ENCODE results near the gene DNAJB9.
A peak's percentile ranks its signal among the peaks of the same experiment; 100 is the strongest.

DNAJB9 gene

GRCh38 chr7:108569381-108570145 is at the start of gene DNAJB9, which contains the start of gene THAP5:
Gene DNAJB9, plus strand, starts transcription at chr7:108569874. Its CDS starts 1,853 bp downstream, at chr7:108571727.
Gene THAP5, minus strand, starts transcription at chr7:108569706. Its CDS starts 137 bp downstream, at chr7:108569569.
- H3K9me3 ChIP-seq (ENCODE audit: insufficient read depth, low read depth, low read length) = no peaks in the 10 kb centered on the region
- peak within 1 kb of the TSS; percentile 94 for H3K4me3 ChIP-seq (ENCODE audit: low read length)
- H3K36me3 ChIP-seq (ENCODE audit: insufficient read depth, low read depth, low read length) = peaks cover 37% of the 10 kb centered on the region
- H3K9ac ChIP-seq (ENCODE audit: low read depth, low read length) = peak within 1 kb of the TSS; percentile 97
- H3K27ac ChIP-seq (ENCODE audit: low read length) = peak within 1 kb of the TSS; percentile 78
- H3K4me1 ChIP-seq (ENCODE audit: insufficient read depth, low read length) = peaks cover 15% of the 10 kb centered on the region
- H3K27me3 ChIP-seq (ENCODE audit: insufficient read depth, low read length) = no peaks in the 10 kb centered on the region

- Histone ChIP-seq H3K4me3 (ENCODE audit: low read length) (peak overlapping the region; percentile 31; the same call in 1 of the 2 replicates), H3K36me3 (ENCODE audit: insufficient read depth, low read depth, low read length) (peaks cover 6% of the 10 kb centered on the region; the same call in 1 of the 2 replicates), H3K4me1 (ENCODE audit: insufficient read depth, low read length) (peaks cover 18% of the 10 kb centered on the region), H3K27me3 (ENCODE audit: insufficient read depth, low read length) (no peaks in the 10 kb centered on the region), H3K9ac (ENCODE audit: low read depth, low read length) (no peak overlapping the region), H3K27ac (ENCODE audit: low read length) (no peak overlapping the region), H3K9me3 (ENCODE audit: insufficient read depth, low read depth, low read length) (no peaks in the 10 kb centered on the region)
Observed at GRCh38 chr7:108522780-108523179, 46.9 kb upstream of the DNAJB9 start.

- no peaks in the 10 kb centered on the region for H3K9me3 ChIP-seq (ENCODE audit: insufficient read depth, low read depth, low read length)
- peak overlapping the region; percentile 84; the same call in 1 of the 2 replicates for H3K9ac ChIP-seq (ENCODE audit: low read depth, low read length)
- peak overlapping the region; percentile 1 for H3K27ac ChIP-seq (ENCODE audit: low read length)
- H3K4me1 ChIP-seq (ENCODE audit: insufficient read depth, low read length) = peaks cover 18% of the 10 kb centered on the region
- H3K4me3 ChIP-seq (ENCODE audit: low read length) = peak overlapping the region; percentile 96
- no peaks in the 10 kb centered on the region for H3K27me3 ChIP-seq (ENCODE audit: insufficient read depth, low read length)
- H3K36me3 ChIP-seq (ENCODE audit: insufficient read depth, low read depth, low read length) = no peaks in the 10 kb centered on the region
Observed at GRCh38 chr7:108525327-108525984, 44.2 kb upstream of the DNAJB9 start.

GRCh38 chr7:108525985-108526767 is 43.5 kb upstream of the DNAJB9 start, which contains the start of gene PNPLA8:
Gene PNPLA8, minus strand, starts transcription at chr7:108526135. Its CDS starts 10,644 bp downstream, at chr7:108515491.
- peaks cover 18% of the 10 kb centered on the region for H3K4me1 ChIP-seq (ENCODE audit: insufficient read depth, low read length)
- peak within 1 kb of the TSS; percentile 84; the same call in 1 of the 2 replicates for H3K9ac ChIP-seq (ENCODE audit: low read depth, low read length)
- peak within 1 kb of the TSS; percentile 96 for H3K4me3 ChIP-seq (ENCODE audit: low read length)
- no peaks in the 10 kb centered on the region for H3K9me3 ChIP-seq (ENCODE audit: insufficient read depth, low read depth, low read length)
- no peaks in the 10 kb centered on the region for H3K36me3 ChIP-seq (ENCODE audit: insufficient read depth, low read depth, low read length)
- no peaks in the 10 kb centered on the region for H3K27me3 ChIP-seq (ENCODE audit: insufficient read depth, low read length)
- peak within 1 kb of the TSS; percentile 26 for H3K27ac ChIP-seq (ENCODE audit: low read length)

- Histone ChIP-seq H3K4me3 (ENCODE audit: low read length) (peak overlapping the region; percentile 96), H3K9me3 (ENCODE audit: insufficient read depth, low read depth, low read length) (no peaks in the 10 kb centered on the region), H3K27ac (ENCODE audit: low read length) (peak overlapping the region; percentile 26), H3K4me1 (ENCODE audit: insufficient read depth, low read length) (peaks cover 18% of the 10 kb centered on the region), H3K27me3 (ENCODE audit: insufficient read depth, low read length) (no peaks in the 10 kb centered on the region), H3K36me3 (ENCODE audit: insufficient read depth, low read depth, low read length) (no peaks in the 10 kb centered on the region), H3K9ac (ENCODE audit: low read depth, low read length) (peak overlapping the region; percentile 81; the same call in 1 of the 2 replicates)
Observed at GRCh38 chr7:108526768-108527017, 43.0 kb upstream of the DNAJB9 start.

- no peak overlapping the region for H3K9ac ChIP-seq (ENCODE audit: low read depth, low read length)
- no peak overlapping the region for H3K4me3 ChIP-seq (ENCODE audit: low read length)
- H3K36me3 ChIP-seq (ENCODE audit: insufficient read depth, low read depth, low read length) = no peaks in the 10 kb centered on the region
- H3K9me3 ChIP-seq (ENCODE audit: insufficient read depth, low read depth, low read length) = no peaks in the 10 kb centered on the region
- H3K4me1 ChIP-seq (ENCODE audit: insufficient read depth, low read length) = peaks cover 9% of the 10 kb centered on the region; the same call in 1 of the 2 replicates
- H3K27me3 ChIP-seq (ENCODE audit: insufficient read depth, low read length) = no peaks in the 10 kb centered on the region
- no peak overlapping the region for H3K27ac ChIP-seq (ENCODE audit: low read length)
Observed at GRCh38 chr7:108528183-108528712, 41.4 kb upstream of the DNAJB9 start.

- Histone ChIP-seq H3K27ac (ENCODE audit: low read length) (no peak overlapping the region), H3K4me1 (ENCODE audit: insufficient read depth, low read length) (peaks cover 3% of the 10 kb centered on the region; the same call in 1 of the 2 replicates), H3K27me3 (ENCODE audit: insufficient read depth, low read length) (no peaks in the 10 kb centered on the region), H3K9ac (ENCODE audit: low read depth, low read length) (no peak overlapping the region), H3K9me3 (ENCODE audit: insufficient read depth, low read depth, low read length) (no peaks in the 10 kb centered on the region), H3K4me3 (ENCODE audit: low read length) (no peak overlapping the region), H3K36me3 (ENCODE audit: insufficient read depth, low read depth, low read length) (no peaks in the 10 kb centered on the region)
Observed at GRCh38 chr7:108529341-108529740, 40.3 kb upstream of the DNAJB9 start.

- Histone ChIP-seq H3K4me3 (ENCODE audit: low read length) (no peak overlapping the region), H3K36me3 (ENCODE audit: insufficient read depth, low read depth, low read length) (no peaks in the 10 kb centered on the region), H3K27ac (ENCODE audit: low read length) (no peak overlapping the region), H3K4me1 (ENCODE audit: insufficient read depth, low read length) (no peaks in the 10 kb centered on the region), H3K9ac (ENCODE audit: low read depth, low read length) (no peak overlapping the region), H3K9me3 (ENCODE audit: insufficient read depth, low read depth, low read length) (no peaks in the 10 kb centered on the region), H3K27me3 (ENCODE audit: insufficient read depth, low read length) (no peaks in the 10 kb centered on the region)
Observed at GRCh38 chr7:108533712-108534111, 36.0 kb upstream of the DNAJB9 start.

GRCh38 chr7:108535257-108535656 is 34.4 kb upstream of the DNAJB9 start:
- Histone ChIP-seq H3K9me3 (ENCODE audit: insufficient read depth, low read depth, low read length) (no peaks in the 10 kb centered on the region), H3K4me1 (ENCODE audit: insufficient read depth, low read length) (no peaks in the 10 kb centered on the region), H3K27ac (ENCODE audit: low read length) (no peak overlapping the region), H3K27me3 (ENCODE audit: insufficient read depth, low read length) (no peaks in the 10 kb centered on the region), H3K36me3 (ENCODE audit: insufficient read depth, low read depth, low read length) (no peaks in the 10 kb centered on the region), H3K9ac (ENCODE audit: low read depth, low read length) (no peak overlapping the region), H3K4me3 (ENCODE audit: low read length) (no peak overlapping the region)

GRCh38 chr7:108535744-108536143 is 33.9 kb upstream of the DNAJB9 start:
- Histone ChIP-seq H3K27me3 (ENCODE audit: insufficient read depth, low read length) (no peaks in the 10 kb centered on the region), H3K9me3 (ENCODE audit: insufficient read depth, low read depth, low read length) (no peaks in the 10 kb centered on the region), H3K27ac (ENCODE audit: low read length) (no peak overlapping the region), H3K9ac (ENCODE audit: low read depth, low read length) (no peak overlapping the region), H3K4me3 (ENCODE audit: low read length) (no peak overlapping the region), H3K4me1 (ENCODE audit: insufficient read depth, low read length) (no peaks in the 10 kb centered on the region), H3K36me3 (ENCODE audit: insufficient read depth, low read depth, low read length) (no peaks in the 10 kb centered on the region)

- H3K27ac ChIP-seq (ENCODE audit: low read length) = no peak overlapping the region
- no peaks in the 10 kb centered on the region for H3K27me3 ChIP-seq (ENCODE audit: insufficient read depth, low read length)
- no peaks in the 10 kb centered on the region for H3K36me3 ChIP-seq (ENCODE audit: insufficient read depth, low read depth, low read length)
- H3K9ac ChIP-seq (ENCODE audit: low read depth, low read length) = no peak overlapping the region
- H3K4me3 ChIP-seq (ENCODE audit: low read length) = no peak overlapping the region
- no peaks in the 10 kb centered on the region for H3K9me3 ChIP-seq (ENCODE audit: insufficient read depth, low read depth, low read length)
- peaks cover 11% of the 10 kb centered on the region; the same call in 1 of the 2 replicates for H3K4me1 ChIP-seq (ENCODE audit: insufficient read depth, low read length)
Observed at GRCh38 chr7:108537229-108537628, 32.4 kb upstream of the DNAJB9 start.

All from iPS-20b (cell line).